GM12892 (cell line): ENCODE results near the gene HNRNPDL.

Experiments used
- POLR2A ChIP-seq: IDR thresholded peaks from 2 replicates; pipeline ENCODE4 v1.6.1; 2011; ENCODE audit warnings: low read depth, low read length, control low read depth
- POLR2AphosphoS5 ChIP-seq: IDR thresholded peaks from 2 replicates; pipeline ENCODE4 v1.6.1; 2011; ENCODE audit warnings: low read depth, low read length, control low read depth

GRCh38 chr4:82380344-82380743 lies 49.9 kb downstream of the HNRNPDL start:
- no peak for TF ChIP-seq POLR2A
- TF ChIP-seq POLR2AphosphoS5 = no peak
